Activated CD4-positive, alpha-beta memory T cell treated with anti-CD3 and anti-CD28 coated beads for 36 hours (primary cell): ENCODE results near the gene DOCK3. TPM values are rescaled to one million over a fixed set of nuclear protein-coding genes. Genes with fewer than 3 reads are reported as not detected.
"Not testable (repeated sequence)": the region's sequence is repeated elsewhere in the genome, so short reads cannot be mapped to it uniquely, and the experiment has no call there.

ENCODE experiments used
- CTCF ChIA-PET: fragments of 350-600 bp; sonication (Branson Sonifier 250); formaldehyde crosslinking; loops from one replicate; lab custom pipeline; 2021; ENCODE audit warnings: antibody characterized with exemption, inconsistent platforms; lab: Charles Lee
- POLR2A ChIA-PET: fragments of 350-600 bp; sonication (Branson Sonifier 250); formaldehyde crosslinking; loops from one replicate; lab custom pipeline; 2021; ENCODE audit warnings: antibody characterized with exemption; lab: Charles Lee
- DNase-seq: peaks from one replicate; pipeline ENCODE4 v3.0.0-alpha.2; 2020
- H3K27ac Mint-ChIP-seq: one replicate; pipeline ENCODE4 v1.8.0; 2021; ENCODE audit warnings: mixed read lengths
- H3K27me3 Mint-ChIP-seq: one replicate; pipeline ENCODE4 v1.8.0; 2021; ENCODE audit warnings: mixed read lengths
- H3K36me3 Mint-ChIP-seq: one replicate; pipeline ENCODE4 v1.8.0; 2021; ENCODE audit warnings: mixed read lengths
- H3K4me1 Mint-ChIP-seq: one replicate; pipeline ENCODE4 v1.8.0; 2021; ENCODE audit warnings: low read depth, mixed read lengths
- H3K4me3 Mint-ChIP-seq: one replicate; pipeline ENCODE4 v1.8.0; 2021; ENCODE audit warnings: mild to moderate bottlenecking, mixed read lengths
- H3K9me3 Mint-ChIP-seq: one replicate; pipeline ENCODE4 v1.8.0; 2021; ENCODE audit warnings: mixed read lengths
- intact Hi-C: fragments of 100-400 bp; cut with micrococcal nuclease; formaldehyde crosslinking; loops from one replicate; pipeline ENCODE4 v1.15.1; 2023
- total RNA-seq, 2 experiments: library from RNA; stranded (reverse); gene quantifications; one replicate each; pipeline ENCODE4 v1.2.3, GENCODE V29; 2021

Gene DOCK3
- total RNA-seq, 2 experiments from 2014 or later = 2.7 to 2.9 TPM

GRCh38 chr3:51024765-51025632 lies 350.3 kb downstream of the DOCK3 start:
- intact Hi-C loops = no loop called here
- H3K27ac Mint-ChIP-seq = peak overlapping the region; percentile 82
- H3K4me3 Mint-ChIP-seq = peak overlapping the region; percentile 41
- H3K27me3 Mint-ChIP-seq = no peaks in the 10 kb centered on the region
- peak; percentile 83 for DNase-seq
- no peaks in the 10 kb centered on the region for H3K36me3 Mint-ChIP-seq
- H3K4me1 Mint-ChIP-seq = peaks cover 35% of the 10 kb centered on the region
- POLR2A ChIA-PET = no interaction called here
- no peaks in the 10 kb centered on the region for H3K9me3 Mint-ChIP-seq
- CTCF ChIA-PET = no interaction called here

GRCh38 chr3:51031666-51032065 lies 356.9 kb downstream of the DOCK3 start:
- H3K27ac Mint-ChIP-seq = no peak overlapping the region

GRCh38 chr3:51035630-51036029 lies 360.9 kb downstream of the DOCK3 start:
- Mint-ChIP-seq H3K36me3 (peaks cover 2% of the 10 kb centered on the region), H3K27me3 (peaks cover 1% of the 10 kb centered on the region), H3K27ac (no peak overlapping the region), H3K4me3 (no peak overlapping the region), H3K4me1 (no peaks in the 10 kb centered on the region), H3K9me3 (peaks cover 8% of the 10 kb centered on the region)
- ChIA-PET POLR2A (no interaction called here), CTCF (no interaction called here)
- no peak for DNase-seq
- intact Hi-C loops = no loop called here

More at GRCh38 chr3:51031666-51032065, 356.9 kb downstream of the DOCK3 start:
- peaks cover 3% of the 10 kb centered on the region for H3K9me3 Mint-ChIP-seq
- CTCF ChIA-PET = interaction anchor here (0.6 kb wide), 1 partner anchor 18 kb away, joined by 3 read pairs; no protein-coding TSS in a partner anchor
- no peak for DNase-seq
- peaks cover 8% of the 10 kb centered on the region for H3K4me1 Mint-ChIP-seq
- H3K4me3 Mint-ChIP-seq = no peak overlapping the region
- POLR2A ChIA-PET = no interaction called here
- H3K36me3 Mint-ChIP-seq = no peaks in the 10 kb centered on the region
- peaks cover 1% of the 10 kb centered on the region for H3K27me3 Mint-ChIP-seq
- intact Hi-C loops = no loop called here

GRCh38 chr3:51044982-51045381 lies 370.3 kb downstream of the DOCK3 start:
- Mint-ChIP-seq H3K27me3 (no peaks in the 10 kb centered on the region), H3K4me3 (no peak overlapping the region), H3K27ac (no peak overlapping the region), H3K36me3 (no peaks in the 10 kb centered on the region), H3K4me1 (peaks cover 14% of the 10 kb centered on the region), H3K9me3 (no peaks in the 10 kb centered on the region)
- peak; percentile 13 for DNase-seq
- intact Hi-C loops = no loop called here
- POLR2A ChIA-PET = no interaction called here
- CTCF ChIA-PET = no interaction called here

GRCh38 chr3:51052562-51052961 lies 377.8 kb downstream of the DOCK3 start:
- Mint-ChIP-seq H3K27me3 (no peaks in the 10 kb centered on the region), H3K9me3 (no peaks in the 10 kb centered on the region), H3K4me1 (peaks cover 2% of the 10 kb centered on the region), H3K4me3 (no peak overlapping the region), H3K36me3 (no peaks in the 10 kb centered on the region), H3K27ac (no peak overlapping the region)
- intact Hi-C loops = no loop called here
- no peak for DNase-seq
- ChIA-PET POLR2A (no interaction called here), CTCF (no interaction called here)

GRCh38 chr3:51057121-51057520 lies 382.4 kb downstream of the DOCK3 start:
- H3K27ac Mint-ChIP-seq = no peak overlapping the region
- DNase-seq = no peak
- H3K9me3 Mint-ChIP-seq = no peaks in the 10 kb centered on the region
- POLR2A ChIA-PET = no interaction called here
- no peak overlapping the region for H3K4me3 Mint-ChIP-seq
- CTCF ChIA-PET = no interaction called here
- H3K36me3 Mint-ChIP-seq = no peaks in the 10 kb centered on the region
- no peaks in the 10 kb centered on the region for H3K27me3 Mint-ChIP-seq
- intact Hi-C loops = no loop called here
- no peaks in the 10 kb centered on the region for H3K4me1 Mint-ChIP-seq

GRCh38 chr3:51063053-51063452 lies 388.3 kb downstream of the DOCK3 start:
- Mint-ChIP-seq H3K27ac (no peak overlapping the region), H3K27me3 (no peaks in the 10 kb centered on the region), H3K4me1 (no peaks in the 10 kb centered on the region), H3K36me3 (no peaks in the 10 kb centered on the region), H3K9me3 (no peaks in the 10 kb centered on the region), H3K4me3 (no peak overlapping the region)
- intact Hi-C loops = no loop called here
- POLR2A ChIA-PET = no interaction called here
- CTCF ChIA-PET = interaction anchor here (1.7 kb wide), 1 partner anchor 91 kb away, joined by 5 read pairs; no protein-coding TSS in a partner anchor
- no peak for DNase-seq

- H3K36me3 Mint-ChIP-seq = no peaks in the 10 kb centered on the region
- no peaks in the 10 kb centered on the region for H3K9me3 Mint-ChIP-seq
- no peak overlapping the region for H3K4me3 Mint-ChIP-seq
- H3K4me1 Mint-ChIP-seq = no peaks in the 10 kb centered on the region
- ChIA-PET CTCF (no interaction called here), POLR2A (no interaction called here)
- no peak overlapping the region for H3K27ac Mint-ChIP-seq
- intact Hi-C loops = no loop called here
- H3K27me3 Mint-ChIP-seq = peaks cover 1% of the 10 kb centered on the region
- DNase-seq = no peak
Observed at GRCh38 chr3:51075221-51075775, 400.6 kb downstream of the DOCK3 start.

- H3K36me3 Mint-ChIP-seq = peaks cover 10% of the 10 kb centered on the region
- POLR2A ChIA-PET = no interaction called here
- H3K4me3 Mint-ChIP-seq = no peak overlapping the region
- no peak overlapping the region for H3K27ac Mint-ChIP-seq
- no peak for DNase-seq
- intact Hi-C loops = no loop called here
- H3K9me3 Mint-ChIP-seq = peaks cover 31% of the 10 kb centered on the region
- H3K4me1 Mint-ChIP-seq = no peaks in the 10 kb centered on the region
- CTCF ChIA-PET = interaction anchor here (0.6 to 0.9 kb wide), 2 partner anchors 111 to 471 kb away, joined by 3 read pairs; partner anchors contain the start of gene CISH
- H3K27me3 Mint-ChIP-seq = no peaks in the 10 kb centered on the region
Observed at GRCh38 chr3:51082363-51082762, 407.6 kb downstream of the DOCK3 start.

GRCh38 chr3:51083490-51083889 lies 408.8 kb downstream of the DOCK3 start:
- H3K27me3 Mint-ChIP-seq = no peaks in the 10 kb centered on the region
- H3K27ac Mint-ChIP-seq = no peak overlapping the region
- peaks cover 10% of the 10 kb centered on the region for H3K36me3 Mint-ChIP-seq
- ChIA-PET CTCF (interaction anchor here (0.6 to 1.5 kb wide), 2 partner anchors 17 to 78 kb away, joined by 3 to 8 read pairs; no protein-coding TSS in a partner anchor), POLR2A (no interaction called here)
- H3K4me1 Mint-ChIP-seq = no peaks in the 10 kb centered on the region
- intact Hi-C loops = no loop called here
- DNase-seq = no peak
- H3K9me3 Mint-ChIP-seq = peaks cover 31% of the 10 kb centered on the region
- no peak overlapping the region for H3K4me3 Mint-ChIP-seq

- H3K4me3 Mint-ChIP-seq, DNase-seq, intact Hi-C loops, H3K27ac Mint-ChIP-seq, POLR2A ChIA-PET, H3K4me1 Mint-ChIP-seq, H3K27me3 Mint-ChIP-seq: not testable (repeated sequence)
- Mint-ChIP-seq H3K9me3 (peaks cover 11% of the 10 kb centered on the region), H3K36me3 (peaks cover 11% of the 10 kb centered on the region)
- CTCF ChIA-PET = interaction anchor here (1.2 kb wide), 1 partner anchor 8 kb away, joined by 4 read pairs; no protein-coding TSS in a partner anchor
Observed at GRCh38 chr3:51092141-51092540, 417.4 kb downstream of the DOCK3 start.

- H3K27ac Mint-ChIP-seq, H3K27me3 Mint-ChIP-seq, CTCF ChIA-PET, H3K4me3 Mint-ChIP-seq, DNase-seq, H3K4me1 Mint-ChIP-seq, intact Hi-C loops, POLR2A ChIA-PET: not testable (repeated sequence)
- H3K36me3 Mint-ChIP-seq = peaks cover 11% of the 10 kb centered on the region
- H3K9me3 Mint-ChIP-seq = peaks cover 11% of the 10 kb centered on the region
Observed at GRCh38 chr3:51094838-51095237, 420.1 kb downstream of the DOCK3 start.
